ENCODE results near the gene DNAJC4.

GRCh38 chr11:64202992-64203391, 27.4 kb upstream of the DNAJC4 start:
- TF ChIP-seq CTCF (IDR thresholded peaks at IDR 0.05; ENCODE audit: poor library complexity, severe bottlenecking) (no peak), RAD21 (conservative IDR thresholded peaks at IDR 0.05) (no peak), POLR2AphosphoS5 (IDR thresholded peaks at IDR 0.05) (no peak)

Data from neural cell (in vitro differentiated cells).